HUES6 (cell line): ENCODE data around the gene EPHB3.

ENCODE experiments used
- H3K27ac ChIP-seq: 2 replicates; pipeline ENCODE4 v1.7.0; 2013; ENCODE audit warnings: low read depth, mild to moderate bottlenecking, low read length, inconsistent platforms
- H3K27me3 ChIP-seq: 2 replicates; pipeline ENCODE4 v1.6.1; 2013; ENCODE audit warnings: low read length; ENCODE audit not compliant: control insufficient read depth, insufficient read depth
- H3K36me3 ChIP-seq: 2 replicates; pipeline ENCODE4 v1.6.1; 2013; ENCODE audit warnings: low read length; ENCODE audit not compliant: control insufficient read depth, insufficient read depth
- H3K4me1 ChIP-seq: 2 replicates; pipeline ENCODE4 v1.6.1; 2013; ENCODE audit warnings: low read length; ENCODE audit not compliant: control insufficient read depth, insufficient read depth
- H3K4me3 ChIP-seq: 2 replicates; pipeline ENCODE4 v1.5.1; 2013; ENCODE audit warnings: low read depth, low read length
- H3K9ac ChIP-seq: one replicate; pipeline ENCODE4 v1.6.1; 2013; ENCODE audit warnings: mild to moderate bottlenecking, low read length
- H3K9me3 ChIP-seq: 2 replicates; pipeline ENCODE4 v1.6.1; 2013; ENCODE audit warnings: low read depth, low read length; ENCODE audit not compliant: control insufficient read depth, insufficient read depth

EPHB3 gene

DNA sequence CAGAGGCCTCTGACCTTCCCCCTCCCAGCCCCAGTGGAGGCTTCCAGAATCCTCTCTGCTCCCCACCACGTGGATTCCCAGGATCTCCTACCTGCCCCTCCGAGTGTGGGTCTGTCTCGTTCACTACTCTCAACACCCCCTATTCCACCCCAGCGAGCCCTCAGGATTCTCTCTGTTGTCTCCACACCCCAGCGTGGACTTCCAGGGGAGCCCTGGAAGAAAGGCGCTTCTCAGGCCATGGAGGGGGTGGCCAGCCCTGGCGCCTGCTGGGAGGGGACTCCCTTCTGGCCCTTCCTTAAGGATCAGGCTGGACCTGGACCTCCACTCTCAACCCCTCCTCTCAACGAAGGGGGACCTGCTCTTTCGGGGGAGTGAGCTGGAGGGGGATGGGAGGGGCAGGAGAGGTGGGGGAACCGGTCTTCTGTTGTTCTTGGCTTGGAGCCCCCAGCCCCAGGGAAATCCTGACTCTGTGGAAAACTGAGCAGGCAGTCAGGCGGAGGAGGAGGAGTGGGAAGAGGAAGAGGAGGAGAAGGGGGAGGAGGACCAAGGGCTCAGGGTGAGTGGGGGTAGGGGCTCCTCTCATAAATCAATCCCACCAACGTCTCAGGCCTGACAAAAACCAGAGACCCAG lies 32.9 kb downstream of the EPHB3 start:
- peaks cover 57% of the 10 kb centered on the region for H3K4me1 ChIP-seq
- H3K27ac ChIP-seq = no peak overlapping the region
- no peak overlapping the region for H3K4me3 ChIP-seq
- H3K36me3 ChIP-seq = no peaks in the 10 kb centered on the region
- H3K9ac ChIP-seq = no peak overlapping the region
- H3K27me3 ChIP-seq = peaks cover 86% of the 10 kb centered on the region
- H3K9me3 ChIP-seq = no peaks in the 10 kb centered on the region

DNA sequence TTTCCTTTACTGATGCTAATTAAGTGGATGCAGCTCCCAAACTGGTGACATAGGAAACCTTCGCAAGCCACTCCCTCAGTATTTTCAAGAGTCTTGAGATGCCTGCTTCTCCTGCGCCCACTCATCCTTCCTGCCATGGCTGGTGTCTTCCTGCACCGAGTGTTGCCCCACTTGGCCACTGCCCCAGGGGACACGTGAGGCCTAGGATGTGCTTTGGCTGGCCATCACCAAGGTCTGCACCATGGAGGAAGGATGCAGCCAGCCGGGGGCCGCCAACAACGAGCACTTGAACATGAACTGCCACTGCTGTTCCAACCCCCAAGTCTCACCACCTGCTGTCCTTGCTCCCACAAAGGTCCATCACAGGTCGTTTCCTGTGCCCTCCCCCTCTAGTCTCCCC lies 34.1 kb downstream of the EPHB3 start:
- Histone ChIP-seq H3K9me3 (no peaks in the 10 kb centered on the region), H3K36me3 (no peaks in the 10 kb centered on the region), H3K4me1 (peaks cover 54% of the 10 kb centered on the region), H3K9ac (no peak overlapping the region), H3K4me3 (no peak overlapping the region), H3K27ac (no peak overlapping the region), H3K27me3 (peaks cover 86% of the 10 kb centered on the region)

DNA sequence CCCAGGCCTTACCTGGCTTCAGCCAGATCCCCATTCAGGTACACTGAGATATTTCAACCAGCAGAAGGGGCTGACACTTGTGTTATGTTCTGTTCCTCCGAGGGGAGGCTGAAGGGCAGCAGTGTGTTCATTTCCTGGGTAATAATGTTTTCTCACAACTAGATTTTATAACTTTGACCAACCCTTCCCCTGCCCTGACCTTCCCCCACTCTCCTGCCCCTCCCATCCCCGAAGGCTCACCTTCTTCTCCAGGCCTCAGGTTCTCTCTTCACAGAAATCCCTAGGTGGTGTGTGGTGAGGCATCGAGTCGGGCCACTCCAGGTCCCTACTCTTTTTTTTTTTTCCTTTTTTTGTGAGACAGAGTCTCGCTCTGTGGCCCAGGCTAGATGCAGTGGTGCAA lies 34.6 kb downstream of the EPHB3 start:
- Histone ChIP-seq H3K36me3 (no peaks in the 10 kb centered on the region), H3K9ac (no peak overlapping the region), H3K9me3 (no peaks in the 10 kb centered on the region), H3K27ac (no peak overlapping the region), H3K4me3 (no peak overlapping the region), H3K27me3 (peaks cover 86% of the 10 kb centered on the region), H3K4me1 (peaks cover 49% of the 10 kb centered on the region)

DNA sequence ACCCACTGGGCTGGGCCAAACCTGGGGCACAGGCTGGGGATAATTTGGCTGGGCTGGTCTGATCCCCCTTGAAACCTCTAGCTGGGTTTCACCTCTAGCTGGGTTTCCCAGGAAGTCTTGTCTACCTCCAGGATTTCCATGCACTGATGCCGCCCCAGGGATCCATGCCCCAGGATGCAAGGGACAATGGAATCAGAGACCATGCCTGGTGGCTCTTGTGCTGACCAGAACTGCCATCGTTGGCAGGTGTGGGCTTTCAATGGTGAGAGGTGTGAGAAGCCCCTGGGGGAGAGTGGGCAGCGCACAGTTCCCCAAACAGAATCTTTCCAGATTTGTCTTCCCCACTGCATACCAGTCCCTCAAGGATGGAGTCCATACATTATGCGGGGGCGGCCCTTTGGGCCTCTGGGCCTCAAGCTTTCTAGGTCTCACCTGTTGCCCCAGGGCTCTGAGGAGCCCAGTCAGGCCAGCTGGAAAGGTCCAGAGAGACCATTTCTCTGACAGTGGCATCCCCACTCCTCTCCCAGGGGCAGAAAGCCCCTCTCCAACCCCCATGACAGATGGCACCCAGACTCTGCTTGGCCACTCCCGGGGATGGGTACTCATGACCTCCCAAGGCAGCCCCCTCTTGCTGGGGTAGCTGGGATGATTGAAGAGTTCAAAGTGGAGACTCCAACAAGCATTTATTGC lies 35.4 kb downstream of the EPHB3 start:
- H3K9ac ChIP-seq = no peak overlapping the region
- no peaks in the 10 kb centered on the region for H3K9me3 ChIP-seq
- no peaks in the 10 kb centered on the region for H3K36me3 ChIP-seq
- peaks cover 84% of the 10 kb centered on the region for H3K27me3 ChIP-seq
- H3K4me1 ChIP-seq = peaks cover 44% of the 10 kb centered on the region
- no peak overlapping the region for H3K4me3 ChIP-seq
- H3K27ac ChIP-seq = no peak overlapping the region

DNA sequence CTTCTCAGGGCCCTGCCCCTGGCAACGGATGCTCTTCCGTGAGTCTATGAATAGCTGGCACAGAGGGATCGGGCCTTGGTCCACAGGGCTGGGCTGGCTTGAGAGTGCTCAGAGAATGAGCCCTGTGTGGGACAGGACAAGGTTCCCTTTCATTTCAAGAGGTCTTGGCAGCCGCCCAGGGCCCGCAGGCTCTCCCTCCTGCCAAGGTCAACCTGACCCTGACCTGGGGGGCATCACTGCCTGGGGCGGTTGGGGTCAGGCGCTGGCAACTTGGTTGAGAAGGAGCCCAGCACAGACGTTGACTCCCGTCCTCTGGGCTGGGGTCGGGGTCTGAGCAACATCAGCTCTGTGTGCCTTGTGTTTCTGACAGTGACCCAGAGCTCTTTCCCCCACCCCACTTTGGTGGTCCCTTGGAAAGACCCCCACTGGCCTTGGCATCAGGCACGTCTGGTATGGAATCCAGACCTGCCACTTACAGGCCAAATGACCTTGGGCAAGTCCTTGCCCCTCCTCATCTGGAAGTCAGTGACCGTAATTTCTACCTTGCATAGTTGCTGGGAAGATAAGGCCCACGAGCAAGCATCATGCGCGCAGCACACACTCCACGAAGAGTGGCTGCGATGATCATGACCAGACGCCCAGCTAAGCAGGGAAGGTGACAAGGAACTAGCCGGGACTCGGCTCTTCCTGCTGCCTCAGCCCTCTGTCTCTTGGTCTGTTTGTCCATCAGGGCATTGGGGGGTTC lies 36.4 kb downstream of the EPHB3 start:
- H3K36me3 ChIP-seq = no peaks in the 10 kb centered on the region
- H3K9me3 ChIP-seq = no peaks in the 10 kb centered on the region
- peaks cover 84% of the 10 kb centered on the region for H3K27me3 ChIP-seq
- peaks cover 41% of the 10 kb centered on the region for H3K4me1 ChIP-seq
- no peak overlapping the region for H3K9ac ChIP-seq
- H3K4me3 ChIP-seq = no peak overlapping the region
- no peak overlapping the region for H3K27ac ChIP-seq

DNA sequence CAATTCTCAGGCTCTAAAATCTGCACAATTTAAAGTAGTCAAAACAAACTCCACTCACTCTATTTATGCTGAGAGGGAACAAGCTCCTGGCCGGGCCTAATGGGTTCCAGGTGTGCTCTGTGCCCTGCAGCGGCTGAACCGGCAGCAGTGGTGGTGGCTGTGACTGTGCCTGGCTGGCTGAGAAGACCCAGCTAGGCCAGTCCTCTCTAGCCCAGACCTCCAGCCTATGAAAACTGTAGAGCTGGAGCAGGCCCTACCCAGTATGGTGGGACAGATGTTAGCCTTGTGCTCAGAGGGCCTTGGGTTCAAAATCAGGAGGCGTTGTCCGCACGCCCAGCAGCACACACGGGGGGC lies 37.0 kb downstream of the EPHB3 start:
- Histone ChIP-seq H3K27ac (no peak overlapping the region), H3K9ac (no peak overlapping the region), H3K27me3 (peaks cover 84% of the 10 kb centered on the region), H3K9me3 (no peaks in the 10 kb centered on the region), H3K4me1 (peaks cover 41% of the 10 kb centered on the region), H3K36me3 (no peaks in the 10 kb centered on the region), H3K4me3 (no peak overlapping the region)

DNA sequence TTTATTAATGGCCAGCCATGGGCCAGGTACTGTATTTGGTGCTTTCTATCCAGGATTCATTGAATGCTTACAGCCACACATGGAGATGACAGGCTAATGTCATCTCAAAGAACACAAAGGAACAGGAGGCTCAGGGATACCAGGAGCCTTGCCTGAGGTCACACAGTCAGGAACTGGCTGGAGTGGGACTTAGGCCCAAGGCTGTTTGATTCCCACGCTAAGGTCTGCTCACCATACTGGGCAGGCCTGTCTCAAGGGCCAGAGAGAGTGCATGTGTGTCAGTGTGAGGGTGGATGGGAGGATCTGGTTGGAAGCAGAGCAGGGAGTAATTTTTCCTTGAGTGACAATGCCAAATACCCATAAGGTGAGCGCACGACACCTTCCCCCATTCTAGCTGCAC lies 37.6 kb downstream of the EPHB3 start:
- Histone ChIP-seq H3K4me1 (peaks cover 40% of the 10 kb centered on the region), H3K36me3 (no peaks in the 10 kb centered on the region), H3K27ac (no peak overlapping the region), H3K9me3 (no peaks in the 10 kb centered on the region), H3K9ac (no peak overlapping the region), H3K4me3 (no peak overlapping the region), H3K27me3 (peaks cover 84% of the 10 kb centered on the region)

DNA sequence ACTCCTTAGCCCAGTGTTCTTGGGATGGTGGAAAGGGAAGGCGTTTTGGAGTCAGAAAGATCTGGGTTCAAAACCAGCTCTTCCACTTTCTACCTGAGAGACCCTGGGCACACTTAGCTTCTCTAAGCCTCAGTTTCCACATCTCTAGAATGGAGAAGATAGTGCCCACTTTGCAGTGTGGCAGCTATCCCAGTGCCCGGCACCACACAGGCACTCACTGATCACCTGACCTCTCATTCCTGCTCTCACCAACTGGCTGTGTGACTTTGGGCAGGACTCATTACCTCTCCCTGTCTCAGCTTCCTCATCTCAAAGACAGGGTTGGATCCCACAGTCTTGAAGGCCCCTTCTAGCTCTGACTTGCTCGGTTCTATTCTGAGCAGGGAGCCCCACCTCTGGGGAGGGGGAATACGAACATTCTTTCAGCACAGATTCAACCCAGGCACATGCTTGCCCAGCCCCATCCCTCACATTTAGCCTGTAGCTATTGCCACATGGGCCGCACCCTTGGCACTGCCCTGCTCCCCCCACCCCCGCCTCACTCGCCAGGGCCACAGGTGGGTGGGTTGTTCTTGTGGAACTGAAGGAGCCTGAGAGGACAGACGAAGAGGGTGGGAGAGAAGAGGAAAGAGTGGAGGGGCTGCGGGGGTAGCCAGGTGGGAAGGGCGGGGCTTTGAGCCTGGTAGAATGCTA lies 39.2 kb downstream of the EPHB3 start:
- H3K36me3 ChIP-seq = no peaks in the 10 kb centered on the region
- peaks cover 87% of the 10 kb centered on the region for H3K27me3 ChIP-seq
- peaks cover 28% of the 10 kb centered on the region for H3K4me1 ChIP-seq
- H3K4me3 ChIP-seq = peak overlapping the region; percentile 45; the same call in 1 of the 2 replicates
- no peaks in the 10 kb centered on the region for H3K9me3 ChIP-seq
- H3K27ac ChIP-seq = no peak overlapping the region
- no peak overlapping the region for H3K9ac ChIP-seq

DNA sequence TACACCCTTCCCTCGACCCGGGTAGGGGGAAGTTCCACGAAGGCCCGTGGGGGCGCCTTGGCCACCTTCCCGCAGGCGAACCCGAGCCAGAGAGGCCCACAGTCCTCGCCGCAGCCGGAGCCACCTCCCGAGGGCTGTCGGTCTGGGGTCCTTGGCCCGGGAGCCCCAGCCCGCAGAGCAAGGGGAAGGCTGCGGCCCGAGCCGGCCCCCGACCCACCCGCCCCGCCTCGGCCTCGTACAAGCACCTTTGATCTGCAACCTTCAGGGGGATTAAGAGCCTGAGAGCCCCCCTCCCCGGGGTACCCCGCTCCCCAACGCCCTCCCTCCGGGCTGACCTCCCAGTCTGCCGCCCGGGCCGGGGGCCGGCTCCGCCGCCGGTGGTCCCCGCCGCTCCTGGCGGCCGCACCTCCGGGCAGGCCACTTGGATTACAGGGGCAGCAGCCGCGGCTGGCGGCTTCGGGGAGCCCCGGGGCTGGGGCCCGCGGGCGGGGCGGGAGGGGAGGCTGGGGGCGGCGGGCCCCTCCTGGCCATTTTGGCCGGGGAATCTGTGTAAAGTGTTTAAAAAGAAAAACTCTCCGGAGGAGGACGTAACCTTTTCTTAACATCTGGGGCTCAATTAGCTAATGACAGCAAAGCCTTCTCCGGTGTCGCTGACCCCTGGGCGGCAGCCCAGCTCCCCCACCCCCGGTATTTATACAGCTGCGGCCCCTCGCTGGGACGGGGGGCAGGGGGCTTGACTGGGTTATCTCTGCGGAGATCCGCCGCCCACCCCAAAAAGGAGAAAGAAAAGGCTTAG lies 40.2 kb downstream of the EPHB3 start:
- no peak overlapping the region for H3K27ac ChIP-seq

DNA sequence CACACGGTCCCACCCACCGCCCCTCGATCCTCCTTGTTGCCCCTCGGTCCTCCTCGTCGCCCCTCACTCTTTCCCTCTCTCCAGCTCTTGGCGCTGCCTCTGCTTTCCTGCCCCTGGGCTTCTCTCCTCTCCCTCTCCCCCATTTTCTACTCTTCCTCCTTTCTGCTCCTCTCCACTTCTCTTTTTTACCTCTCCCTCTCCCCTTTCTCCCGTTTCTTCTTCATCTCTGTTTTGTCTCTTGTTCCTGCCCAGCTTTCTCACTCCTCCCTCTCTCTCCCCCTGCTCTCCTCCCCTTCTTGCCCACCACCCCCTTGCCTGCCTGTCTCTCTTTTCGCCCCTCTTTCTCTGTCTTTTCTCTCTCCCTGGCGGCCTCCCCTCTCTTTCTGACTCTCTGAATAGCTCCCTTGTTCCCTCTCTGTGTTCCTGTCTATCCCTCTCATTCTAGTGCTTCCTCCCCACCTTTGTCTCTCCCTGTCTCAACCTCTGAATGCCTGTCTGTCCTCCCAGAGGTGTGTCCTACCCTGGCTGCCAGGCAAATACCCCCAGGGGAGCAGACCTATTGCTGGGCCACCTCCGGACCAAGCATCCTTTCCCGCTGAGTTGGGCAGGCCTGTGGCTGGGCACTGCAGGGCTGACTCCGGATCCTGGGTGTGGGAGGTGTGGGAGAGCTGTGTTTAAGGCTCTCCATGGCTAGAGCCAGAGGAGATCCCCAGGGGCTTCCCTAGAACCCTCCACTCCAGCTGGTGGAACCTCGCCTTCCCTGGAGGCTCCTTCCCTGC lies 41.0 kb downstream of the EPHB3 start:
- no peak overlapping the region for H3K27ac ChIP-seq
- no peaks in the 10 kb centered on the region for H3K36me3 ChIP-seq
- no peaks in the 10 kb centered on the region for H3K9me3 ChIP-seq
- H3K4me3 ChIP-seq = peak overlapping the region; percentile 67
- peaks cover 91% of the 10 kb centered on the region for H3K27me3 ChIP-seq
- peaks cover 23% of the 10 kb centered on the region for H3K4me1 ChIP-seq
- peak overlapping the region; percentile 51 for H3K9ac ChIP-seq

More for the DNA sequence above, 40.2 kb downstream of the EPHB3 start:
- peaks cover 23% of the 10 kb centered on the region for H3K4me1 ChIP-seq
- peak overlapping the region; percentile 51 for H3K9ac ChIP-seq
- H3K27me3 ChIP-seq = peaks cover 89% of the 10 kb centered on the region
- H3K4me3 ChIP-seq = peak overlapping the region; percentile 56
- no peaks in the 10 kb centered on the region for H3K36me3 ChIP-seq
- H3K9me3 ChIP-seq = no peaks in the 10 kb centered on the region
